HepG2 (cell line): ENCODE results near the gene GMPPB.

ENCODE experiments used
- CBX5 ChIP-seq: sonication (generic); formaldehyde crosslinking; IDR thresholded peaks from 2 replicates; pipeline ENCODE4 v1.4.0; 2020; ENCODE audit warnings: missing genetic modification reagents, borderline replicate concordance
- DNMT3B ChIP-seq: conservative IDR thresholded peaks from 2 replicates; pipeline ENCODE4 v1.6.1; 2016; ENCODE audit warnings: missing biosample characterization, control low read depth
- EZH2 ChIP-seq: conservative IDR thresholded peaks from 2 replicates; pipeline ENCODE4 v1.6.1; 2012; ENCODE audit warnings: mild to moderate bottlenecking, low read depth, low read length, moderate library complexity
- ISX ChIP-seq: sonication (generic); formaldehyde crosslinking; conservative IDR thresholded peaks from 2 replicates; pipeline ENCODE4 v1.5.0; 2020; ENCODE audit warnings: missing genetic modification reagents
- MAX ChIP-seq: IDR thresholded peaks from 2 replicates; pipeline ENCODE4 v1.6.1; 2012; ENCODE audit warnings: inconsistent platforms
- POLR2A ChIP-seq, 2 experiments: IDR thresholded peaks; 2 replicates each; pipeline ENCODE4 v1.6.1; 2011; ENCODE audit warnings: low read depth in 2 of 2, low read length in 2 of 2, mild to moderate bottlenecking in 1 of 2, moderate library complexity in 1 of 2; ENCODE audit not compliant: insufficient read depth in 1 of 2
- POLR2AphosphoS5 ChIP-seq: IDR thresholded peaks from 2 replicates; pipeline ENCODE4 v1.6.1; 2012; ENCODE audit warnings: low read depth, low read length
- ZNF343 ChIP-seq: sonication (generic); formaldehyde crosslinking; IDR thresholded peaks from 2 replicates; pipeline ENCODE4 v1.4.0; 2020; ENCODE audit warnings: mild to moderate bottlenecking, missing genetic modification reagents
- ZNF652 ChIP-seq: IDR thresholded peaks from 2 replicates; pipeline ENCODE4 v1.6.1; 2016; ENCODE audit warnings: low read depth, borderline replicate concordance
- TF ChIP-seq, protein P1 (sequence below): sonication (generic); formaldehyde crosslinking; IDR thresholded peaks from 2 replicates; pipeline ENCODE4 v1.5.0; 2020; ENCODE audit warnings: mild to moderate bottlenecking, missing genetic modification reagents, moderate library complexity

GRCh38 chr3:49723628-49724551 is at the start of gene GMPPB:
- no peak for TF ChIP-seq ISX
- TF ChIP-seq, protein P1, sequence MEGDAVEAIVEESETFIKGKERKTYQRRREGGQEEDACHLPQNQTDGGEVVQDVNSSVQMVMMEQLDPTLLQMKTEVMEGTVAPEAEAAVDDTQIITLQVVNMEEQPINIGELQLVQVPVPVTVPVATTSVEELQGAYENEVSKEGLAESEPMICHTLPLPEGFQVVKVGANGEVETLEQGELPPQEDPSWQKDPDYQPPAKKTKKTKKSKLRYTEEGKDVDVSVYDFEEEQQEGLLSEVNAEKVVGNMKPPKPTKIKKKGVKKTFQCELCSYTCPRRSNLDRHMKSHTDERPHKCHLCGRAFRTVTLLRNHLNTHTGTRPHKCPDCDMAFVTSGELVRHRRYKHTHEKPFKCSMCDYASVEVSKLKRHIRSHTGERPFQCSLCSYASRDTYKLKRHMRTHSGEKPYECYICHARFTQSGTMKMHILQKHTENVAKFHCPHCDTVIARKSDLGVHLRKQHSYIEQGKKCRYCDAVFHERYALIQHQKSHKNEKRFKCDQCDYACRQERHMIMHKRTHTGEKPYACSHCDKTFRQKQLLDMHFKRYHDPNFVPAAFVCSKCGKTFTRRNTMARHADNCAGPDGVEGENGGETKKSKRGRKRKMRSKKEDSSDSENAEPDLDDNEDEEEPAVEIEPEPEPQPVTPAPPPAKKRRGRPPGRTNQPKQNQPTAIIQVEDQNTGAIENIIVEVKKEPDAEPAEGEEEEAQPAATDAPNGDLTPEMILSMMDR = peak; percentile 2
- peak in 1 of 2 experiments; percentile 16; a peak in 2 of 4 replicates for TF ChIP-seq POLR2A (IDR thresholded peaks at IDR 0.05; ENCODE audit: insufficient read depth in 1 of 2, low read depth in 2 of 2, low read length in 2 of 2)
- no peak for TF ChIP-seq CBX5 (CRISPR knock-in tag)
- no peak for TF ChIP-seq ZNF343 (CRISPR knock-in tag)
- TF ChIP-seq DNMT3B (CRISPR knock-in tag) = no peak; the same call in 1 of the 2 replicates
- no peak for TF ChIP-seq EZH2
- TF ChIP-seq ZNF652 (CRISPR knock-in tag) = no peak
- TF ChIP-seq MAX = peak; percentile 33
- TF ChIP-seq POLR2AphosphoS5 = peak; percentile 59
